ENCODE data around the gene PLA2G15. TPM values are rescaled to one million over a fixed set of nuclear protein-coding genes. Genes with fewer than 3 reads are reported as not detected.

The PLA2G15 gene
- total and polyA plus RNA-seq, 2 of the 13 experiments (the other 11 are each of a cell fraction or from before 2014, with no cell fraction given) = 14.4 to 23.7 TPM

- TF ChIP-seq ATF4 (CRISPR knock-in tag; IDR thresholded peaks at IDR 0.05) (peak in 1 of 2 experiments; percentile 42; a peak in 1 of 4 replicates), ZNF20 (CRISPR knock-in tag; IDR thresholded peaks at IDR 0.05) (no peak), MEIS2 (CRISPR knock-in tag; IDR thresholded peaks at IDR 0.05) (peak; percentile 77; the same call in 1 of the 2 replicates), MLLT10 (CRISPR knock-in tag; IDR thresholded peaks at IDR 0.05) (no peak), KLF9 (CRISPR knock-in tag; IDR thresholded peaks at IDR 0.05; ENCODE audit: low read depth) (peak; percentile 71; the same call in 1 of the 2 replicates), CSRNP1 (CRISPR knock-in tag; IDR thresholded peaks at IDR 0.05) (peak; percentile 47; the same call in 1 of the 2 replicates), ZNF746 (CRISPR knock-in tag; IDR thresholded peaks at IDR 0.05) (0 out of 2 replicates have a peak, but pooled peaks have one; percentile 70), RBAK (CRISPR knock-in tag; IDR thresholded peaks at IDR 0.05) (no peak), ZMYM4 (CRISPR knock-in tag; IDR thresholded peaks at IDR 0.05) (peak; percentile 85), ZNF350 (CRISPR knock-in tag; IDR thresholded peaks at IDR 0.05; ENCODE audit: borderline replicate concordance, low read depth) (peak; percentile 68; the same call in 1 of the 2 replicates), ZNF678 (CRISPR knock-in tag; IDR thresholded peaks at IDR 0.05) (no peak; the same call in 1 of the 2 replicates)
- TF ChIP-seq, protein P1, sequence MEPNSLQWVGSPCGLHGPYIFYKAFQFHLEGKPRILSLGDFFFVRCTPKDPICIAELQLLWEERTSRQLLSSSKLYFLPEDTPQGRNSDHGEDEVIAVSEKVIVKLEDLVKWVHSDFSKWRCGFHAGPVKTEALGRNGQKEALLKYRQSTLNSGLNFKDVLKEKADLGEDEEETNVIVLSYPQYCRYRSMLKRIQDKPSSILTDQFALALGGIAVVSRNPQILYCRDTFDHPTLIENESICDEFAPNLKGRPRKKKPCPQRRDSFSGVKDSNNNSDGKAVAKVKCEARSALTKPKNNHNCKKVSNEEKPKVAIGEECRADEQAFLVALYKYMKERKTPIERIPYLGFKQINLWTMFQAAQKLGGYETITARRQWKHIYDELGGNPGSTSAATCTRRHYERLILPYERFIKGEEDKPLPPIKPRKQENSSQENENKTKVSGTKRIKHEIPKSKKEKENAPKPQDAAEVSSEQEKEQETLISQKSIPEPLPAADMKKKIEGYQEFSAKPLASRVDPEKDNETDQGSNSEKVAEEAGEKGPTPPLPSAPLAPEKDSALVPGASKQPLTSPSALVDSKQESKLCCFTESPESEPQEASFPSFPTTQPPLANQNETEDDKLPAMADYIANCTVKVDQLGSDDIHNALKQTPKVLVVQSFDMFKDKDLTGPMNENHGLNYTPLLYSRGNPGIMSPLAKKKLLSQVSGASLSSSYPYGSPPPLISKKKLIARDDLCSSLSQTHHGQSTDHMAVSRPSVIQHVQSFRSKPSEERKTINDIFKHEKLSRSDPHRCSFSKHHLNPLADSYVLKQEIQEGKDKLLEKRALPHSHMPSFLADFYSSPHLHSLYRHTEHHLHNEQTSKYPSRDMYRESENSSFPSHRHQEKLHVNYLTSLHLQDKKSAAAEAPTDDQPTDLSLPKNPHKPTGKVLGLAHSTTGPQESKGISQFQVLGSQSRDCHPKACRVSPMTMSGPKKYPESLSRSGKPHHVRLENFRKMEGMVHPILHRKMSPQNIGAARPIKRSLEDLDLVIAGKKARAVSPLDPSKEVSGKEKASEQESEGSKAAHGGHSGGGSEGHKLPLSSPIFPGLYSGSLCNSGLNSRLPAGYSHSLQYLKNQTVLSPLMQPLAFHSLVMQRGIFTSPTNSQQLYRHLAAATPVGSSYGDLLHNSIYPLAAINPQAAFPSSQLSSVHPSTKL (CRISPR knock-in tag; IDR thresholded peaks at IDR 0.05) = peak; percentile 98
- TF ChIP-seq, protein P2, sequence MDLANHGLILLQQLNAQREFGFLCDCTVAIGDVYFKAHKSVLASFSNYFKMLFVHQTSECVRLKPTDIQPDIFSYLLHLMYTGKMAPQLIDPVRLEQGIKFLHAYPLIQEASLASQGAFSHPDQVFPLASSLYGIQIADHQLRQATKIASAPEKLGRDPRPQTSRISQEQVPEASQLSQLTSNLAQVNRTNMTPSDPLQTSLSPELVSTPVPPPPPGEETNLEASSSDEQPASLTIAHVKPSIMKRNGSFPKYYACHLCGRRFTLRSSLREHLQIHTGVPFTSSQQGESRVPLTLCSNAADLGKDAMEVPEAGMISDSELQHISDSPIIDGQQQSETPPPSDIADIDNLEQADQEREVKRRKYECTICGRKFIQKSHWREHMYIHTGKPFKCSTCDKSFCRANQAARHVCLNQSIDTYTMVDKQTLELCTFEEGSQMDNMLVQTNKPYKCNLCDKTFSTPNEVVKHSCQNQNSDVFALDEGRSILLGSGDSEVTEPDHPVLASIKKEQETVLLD (CRISPR knock-in tag; IDR thresholded peaks at IDR 0.05; ENCODE audit: low read depth) = no peak
- TF ChIP-seq, protein P3, sequence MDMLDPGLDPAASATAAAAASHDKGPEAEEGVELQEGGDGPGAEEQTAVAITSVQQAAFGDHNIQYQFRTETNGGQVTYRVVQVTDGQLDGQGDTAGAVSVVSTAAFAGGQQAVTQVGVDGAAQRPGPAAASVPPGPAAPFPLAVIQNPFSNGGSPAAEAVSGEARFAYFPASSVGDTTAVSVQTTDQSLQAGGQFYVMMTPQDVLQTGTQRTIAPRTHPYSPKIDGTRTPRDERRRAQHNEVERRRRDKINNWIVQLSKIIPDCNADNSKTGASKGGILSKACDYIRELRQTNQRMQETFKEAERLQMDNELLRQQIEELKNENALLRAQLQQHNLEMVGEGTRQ (IDR thresholded peaks at IDR 0.05; ENCODE audit: low read depth, low read length) = no peak
- TF ChIP-seq, protein P3 (CRISPR knock-in tag; IDR thresholded peaks at IDR 0.05; ENCODE audit: borderline replicate concordance) = no peak
- TF ChIP-seq, protein P4, sequence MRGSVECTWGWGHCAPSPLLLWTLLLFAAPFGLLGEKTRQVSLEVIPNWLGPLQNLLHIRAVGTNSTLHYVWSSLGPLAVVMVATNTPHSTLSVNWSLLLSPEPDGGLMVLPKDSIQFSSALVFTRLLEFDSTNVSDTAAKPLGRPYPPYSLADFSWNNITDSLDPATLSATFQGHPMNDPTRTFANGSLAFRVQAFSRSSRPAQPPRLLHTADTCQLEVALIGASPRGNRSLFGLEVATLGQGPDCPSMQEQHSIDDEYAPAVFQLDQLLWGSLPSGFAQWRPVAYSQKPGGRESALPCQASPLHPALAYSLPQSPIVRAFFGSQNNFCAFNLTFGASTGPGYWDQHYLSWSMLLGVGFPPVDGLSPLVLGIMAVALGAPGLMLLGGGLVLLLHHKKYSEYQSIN (CRISPR knock-in tag; IDR thresholded peaks at IDR 0.05; ENCODE audit: borderline replicate concordance) = no peak
Observed at GRCh38 chr16:68281368-68282063, 36.3 kb downstream of the PLA2G15 start (continued).

Data from HepG2 (cell line).